Right atrium auricular region (tissue), 2 donors: ENCODE results near the gene SIPA1L3. TPM values are rescaled to one million over a fixed set of nuclear protein-coding genes. Genes with fewer than 3 reads are reported as not detected.

Source experiments
- DNase-seq: peaks from one replicate; pipeline ENCODE4 v3.0.0-alpha.2; 2019; ENCODE audit warnings: low spot score
- H3K27ac ChIP-seq, 2 donors: fragments of 200-600 bp; sonication (generic); 1 replicate in 1 of 2; 2 replicates in 1 of 2; pipeline ENCODE4 v1.5.1; 2016 to 2019
- H3K27me3 ChIP-seq, 2 donors: fragments of 200-600 bp; sonication (generic); one replicate each; pipeline versions ENCODE4 v1.5.1 to v1.6.0; 2017 to 2019
- H3K36me3 ChIP-seq: fragments of 200-600 bp; sonication (generic); one replicate; pipeline ENCODE4 v1.5.1; 2016
- H3K4me1 ChIP-seq, 2 donors: fragments of 200-600 bp; sonication (generic); one replicate each; pipeline versions ENCODE4 v1.5.1 to v1.6.0; 2017 to 2019
- H3K4me3 ChIP-seq, 2 donors: fragments of 200-600 bp; sonication (generic); 1 replicate in 1 of 2; 2 replicates in 1 of 2; pipeline ENCODE4 v1.5.1; 2017 to 2019; ENCODE audit warnings: mild to moderate bottlenecking in 1 of 2, moderate library complexity in 1 of 2
- H3K9me3 ChIP-seq, 2 donors: fragments of 200-600 bp; sonication (generic); one replicate each; pipeline ENCODE4 v1.5.1; 2019
- total RNA-seq, 2 donors: library from RNA; depleted of rRNA; stranded (reverse); fragments of >200 nt; gene quantifications; one replicate each; pipeline ENCODE4 v1.1.0, GENCODE V29; 2016
- TF ChIP-seq, protein P1 (sequence below), 2 donors: fragments of 200-600 bp; sonication (generic); IDR thresholded peaks; one replicate each; pipeline ENCODE4 v1.5.1; 2019; ENCODE audit warnings: antibody characterized with exemption in 2 of 2

SIPA1L3 gene
- total RNA-seq, 2 donors from 2014 or later: 10.7 to 19.6 TPM

DNA sequence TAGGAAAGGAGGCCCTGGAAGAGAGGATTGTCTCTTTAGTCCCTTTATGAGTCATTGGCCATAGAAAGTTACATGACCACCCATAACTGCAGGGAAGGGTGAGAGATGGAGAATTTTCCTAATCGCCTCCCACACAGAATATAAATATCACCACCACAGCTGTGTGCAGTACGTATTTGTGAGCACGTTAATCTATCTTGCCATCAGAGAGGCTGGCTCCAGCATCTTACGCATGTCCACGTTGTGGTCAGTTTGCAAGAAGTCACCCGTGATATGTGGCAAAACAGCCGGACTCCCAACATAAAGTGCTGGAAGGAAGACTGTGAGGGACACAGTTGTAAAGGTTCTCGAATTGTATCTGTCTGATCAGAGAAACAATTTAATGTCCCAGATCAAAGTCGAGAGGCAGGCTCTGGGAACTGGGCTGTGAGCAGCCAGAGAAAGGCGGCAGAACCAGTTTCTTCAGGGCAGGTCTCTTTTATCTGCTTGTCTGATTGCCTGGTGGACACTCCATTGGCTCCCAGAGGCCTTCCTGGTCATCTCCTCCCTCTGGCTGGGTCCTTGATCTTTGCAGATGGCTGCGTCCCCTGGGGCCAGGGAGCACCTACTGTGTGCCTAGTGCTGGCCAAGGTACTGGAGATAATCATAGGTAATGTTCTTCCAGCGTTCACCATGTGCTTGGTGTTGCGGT lies 74.9 kb downstream of the SIPA1L3 start:
- TF ChIP-seq, protein P1, sequence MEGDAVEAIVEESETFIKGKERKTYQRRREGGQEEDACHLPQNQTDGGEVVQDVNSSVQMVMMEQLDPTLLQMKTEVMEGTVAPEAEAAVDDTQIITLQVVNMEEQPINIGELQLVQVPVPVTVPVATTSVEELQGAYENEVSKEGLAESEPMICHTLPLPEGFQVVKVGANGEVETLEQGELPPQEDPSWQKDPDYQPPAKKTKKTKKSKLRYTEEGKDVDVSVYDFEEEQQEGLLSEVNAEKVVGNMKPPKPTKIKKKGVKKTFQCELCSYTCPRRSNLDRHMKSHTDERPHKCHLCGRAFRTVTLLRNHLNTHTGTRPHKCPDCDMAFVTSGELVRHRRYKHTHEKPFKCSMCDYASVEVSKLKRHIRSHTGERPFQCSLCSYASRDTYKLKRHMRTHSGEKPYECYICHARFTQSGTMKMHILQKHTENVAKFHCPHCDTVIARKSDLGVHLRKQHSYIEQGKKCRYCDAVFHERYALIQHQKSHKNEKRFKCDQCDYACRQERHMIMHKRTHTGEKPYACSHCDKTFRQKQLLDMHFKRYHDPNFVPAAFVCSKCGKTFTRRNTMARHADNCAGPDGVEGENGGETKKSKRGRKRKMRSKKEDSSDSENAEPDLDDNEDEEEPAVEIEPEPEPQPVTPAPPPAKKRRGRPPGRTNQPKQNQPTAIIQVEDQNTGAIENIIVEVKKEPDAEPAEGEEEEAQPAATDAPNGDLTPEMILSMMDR (IDR thresholded peaks at IDR 0.05): no peak
- H3K36me3 ChIP-seq: no peaks in the 10 kb centered on the region
- H3K27me3 ChIP-seq: no peaks in the 10 kb centered on the region
- no peaks in the 10 kb centered on the region for H3K9me3 ChIP-seq
- H3K4me3 ChIP-seq: no peak overlapping the region
- H3K27ac ChIP-seq: no peak overlapping the region
- DNase-seq: no peak
- H3K4me1 ChIP-seq: peaks cover 0 to 9% of the 10 kb centered on the region in 2 donors

DNA sequence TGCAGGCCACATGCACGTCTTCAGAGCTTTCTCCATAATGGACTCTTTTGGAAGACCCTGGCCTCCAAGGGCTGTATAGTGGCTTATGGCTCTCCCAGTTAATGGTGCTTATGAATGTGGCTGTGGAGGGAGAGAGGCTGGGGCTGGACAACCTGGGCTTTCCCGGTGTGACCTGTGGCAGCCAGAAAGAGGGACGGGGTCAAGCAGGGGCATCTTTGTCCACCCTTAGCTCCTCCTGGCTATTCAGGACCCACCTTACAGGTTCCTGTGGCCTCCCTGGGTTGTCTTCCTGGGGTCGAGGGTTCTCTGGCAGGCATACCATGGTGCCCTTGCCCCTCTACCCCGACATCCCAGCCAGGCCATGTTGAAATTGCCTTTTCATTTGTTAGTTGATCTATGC lies 75.6 kb downstream of the SIPA1L3 start:
- H3K36me3 ChIP-seq: no peaks in the 10 kb centered on the region
- H3K4me1 ChIP-seq: peaks cover 0 to 9% of the 10 kb centered on the region in 2 donors
- no peaks in the 10 kb centered on the region for H3K9me3 ChIP-seq
- no peaks in the 10 kb centered on the region for H3K27me3 ChIP-seq
- no peak overlapping the region for H3K4me3 ChIP-seq
- no peak for DNase-seq
- H3K27ac ChIP-seq: no peak overlapping the region
- TF ChIP-seq, protein P1 (IDR thresholded peaks at IDR 0.05): no peak

DNA sequence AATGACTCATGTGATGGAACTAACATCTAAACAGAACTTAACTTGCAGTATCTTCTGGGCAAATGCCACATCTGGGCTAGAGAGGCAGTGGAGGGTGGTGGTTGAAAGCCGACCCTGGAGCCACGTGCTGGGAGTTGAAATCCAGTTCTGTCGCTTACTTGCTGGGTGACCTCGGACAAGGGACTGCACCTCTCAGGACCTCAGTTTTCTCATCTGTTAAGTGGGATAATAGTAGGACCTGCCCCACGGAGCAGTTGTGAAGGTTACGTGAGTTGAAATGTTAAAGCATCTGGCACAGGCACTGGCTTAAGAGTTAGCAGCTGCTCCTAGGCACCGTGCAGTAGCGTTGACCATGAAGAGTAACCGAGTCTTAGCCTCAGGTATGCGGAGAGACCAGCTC lies 76.1 kb downstream of the SIPA1L3 start:
- H3K4me1 ChIP-seq: peaks cover 0 to 9% of the 10 kb centered on the region in 2 donors
- no peaks in the 10 kb centered on the region for H3K27me3 ChIP-seq
- DNase-seq: no peak

DNA sequence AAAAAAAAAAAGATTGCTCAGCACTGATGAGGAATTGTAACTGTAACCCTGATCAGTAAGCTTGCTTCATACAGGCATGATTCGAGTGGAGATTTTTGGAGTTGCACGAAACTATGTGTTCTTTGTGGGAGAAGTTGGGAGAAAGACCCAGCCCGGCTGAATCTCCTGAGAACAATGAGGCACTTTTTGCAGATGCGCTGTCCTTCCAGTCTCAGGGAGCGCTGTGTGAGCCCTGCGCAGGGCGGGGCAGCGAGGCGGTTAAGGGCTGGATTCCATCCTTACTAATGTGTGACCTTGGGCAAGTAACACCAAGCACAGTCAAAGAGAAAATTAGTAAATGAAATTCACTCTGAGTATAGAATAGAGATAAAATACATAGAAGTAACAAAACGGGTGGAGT lies 76.9 kb downstream of the SIPA1L3 start:
- no peaks in the 10 kb centered on the region for H3K9me3 ChIP-seq

More for the DNA sequence above, 76.1 kb downstream of the SIPA1L3 start:
- no peak overlapping the region for H3K27ac ChIP-seq
- H3K9me3 ChIP-seq: no peaks in the 10 kb centered on the region
- TF ChIP-seq, protein P1 (IDR thresholded peaks at IDR 0.05): no peak
- H3K4me3 ChIP-seq: no peak overlapping the region
- H3K36me3 ChIP-seq: no peaks in the 10 kb centered on the region

DNA sequence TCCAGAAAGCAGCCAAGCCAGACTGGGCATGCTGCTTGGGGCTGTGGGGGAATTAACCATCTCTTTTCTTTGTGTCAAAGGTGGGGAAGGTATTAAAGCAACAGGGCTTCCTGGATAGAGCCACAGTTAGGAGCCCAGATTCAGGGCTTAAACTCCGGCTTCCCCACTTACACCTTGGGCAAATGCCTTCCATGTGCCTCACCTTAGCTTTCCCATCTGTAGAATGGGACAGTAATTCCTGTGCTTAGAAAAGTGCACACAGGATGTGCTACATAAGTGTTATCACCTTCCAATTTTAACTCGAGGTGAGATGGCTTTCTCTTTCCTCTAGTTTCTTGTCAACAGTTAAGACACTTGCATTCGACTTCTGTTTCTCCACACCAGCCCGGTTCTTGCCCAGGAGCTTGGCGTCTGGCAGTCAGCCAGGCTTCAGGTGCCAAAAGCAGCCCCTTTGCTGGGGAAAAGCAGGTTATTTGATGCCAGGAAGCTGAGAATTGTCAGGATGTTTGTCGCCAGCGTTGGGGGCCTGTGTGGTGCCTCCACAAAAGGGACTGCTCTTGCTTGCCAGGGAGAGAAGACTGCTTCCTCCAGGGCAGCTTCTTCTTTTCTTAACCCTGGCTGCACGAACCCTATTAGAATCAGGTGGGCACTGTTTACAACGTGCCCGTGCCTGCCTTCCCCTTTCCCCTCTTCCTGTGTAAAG lies 79.2 kb downstream of the SIPA1L3 start:
- Histone ChIP-seq H3K4me3 (no peak overlapping the region), H3K4me1 (no peaks in the 10 kb centered on the region), H3K27me3 (no peaks in the 10 kb centered on the region), H3K9me3 (no peaks in the 10 kb centered on the region), H3K36me3 (no peaks in the 10 kb centered on the region), H3K27ac (no peak overlapping the region)
- DNase-seq: no peak
- TF ChIP-seq, protein P1 (IDR thresholded peaks at IDR 0.05): no peak

More for the DNA sequence above, 76.9 kb downstream of the SIPA1L3 start:
- H3K27me3 ChIP-seq: no peaks in the 10 kb centered on the region
- no peak for DNase-seq
- peaks cover 0 to 9% of the 10 kb centered on the region in 2 donors for H3K4me1 ChIP-seq
- no peaks in the 10 kb centered on the region for H3K36me3 ChIP-seq
- H3K27ac ChIP-seq: no peak overlapping the region
- no peak overlapping the region for H3K4me3 ChIP-seq
- TF ChIP-seq, protein P1 (IDR thresholded peaks at IDR 0.05): no peak
